ENCODE data around the gene LRRC55.

Gene LRRC55

DNA sequence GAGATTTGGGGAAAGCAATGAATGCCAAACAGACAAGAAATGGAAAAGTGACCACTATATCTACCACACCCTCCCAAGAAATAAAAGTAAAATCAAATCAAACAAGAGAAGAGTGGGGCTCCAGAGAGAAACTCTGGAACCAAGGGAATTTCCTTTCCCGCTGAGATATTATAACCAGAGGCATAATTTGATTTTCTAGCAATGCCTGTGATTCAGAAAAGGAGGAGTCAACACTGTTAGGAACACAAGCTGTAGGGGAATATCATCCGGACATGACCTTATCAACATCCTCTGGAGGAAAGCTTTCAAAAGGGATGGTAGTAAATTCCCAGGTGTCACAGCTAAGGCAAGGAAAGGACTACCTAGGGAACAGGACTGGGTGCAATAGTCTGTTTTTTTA is 29.6 kb upstream of the LRRC55 start:
- no peaks in the 10 kb centered on the region for H3K36me3 ChIP-seq (ENCODE audit: insufficient read depth, low read depth, low read length)
- no peak overlapping the region for H3K4me3 ChIP-seq (ENCODE audit: low read length)
- no peak overlapping the region for H3K27ac ChIP-seq (ENCODE audit: low read length)
- H3K4me1 ChIP-seq (ENCODE audit: insufficient read depth, low read length) = peaks cover 14% of the 10 kb centered on the region; the same call in 1 of the 2 replicates
- H3K9ac ChIP-seq (ENCODE audit: low read depth, low read length) = no peak overlapping the region
- no peaks in the 10 kb centered on the region for H3K9me3 ChIP-seq (ENCODE audit: insufficient read depth, low read depth, low read length)
- no peaks in the 10 kb centered on the region for H3K27me3 ChIP-seq (ENCODE audit: insufficient read depth, low read length)

DNA sequence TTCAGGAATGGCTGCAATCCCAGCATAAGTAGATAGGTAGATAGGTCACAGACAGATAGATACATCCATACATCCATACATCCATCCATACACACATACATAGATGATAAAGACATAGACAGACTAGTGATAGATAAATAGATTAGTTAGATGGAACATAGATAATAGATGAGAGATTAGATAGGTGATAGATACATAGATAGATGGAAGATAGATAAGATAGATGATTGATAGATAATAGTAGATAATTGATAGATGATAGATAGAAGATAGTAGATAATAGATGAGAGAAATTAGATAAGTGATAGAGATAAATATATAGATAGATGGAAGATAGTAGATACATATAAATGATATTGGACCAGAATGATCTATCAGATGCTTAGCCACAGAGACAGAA is 28.3 kb upstream of the LRRC55 start:
- Histone ChIP-seq H3K9ac (ENCODE audit: low read depth, low read length) (no peak overlapping the region), H3K4me1 (ENCODE audit: insufficient read depth, low read length) (peaks cover 14% of the 10 kb centered on the region; the same call in 1 of the 2 replicates), H3K4me3 (ENCODE audit: low read length) (no peak overlapping the region), H3K27me3 (ENCODE audit: insufficient read depth, low read length) (no peaks in the 10 kb centered on the region), H3K27ac (ENCODE audit: low read length) (no peak overlapping the region), H3K36me3 (ENCODE audit: insufficient read depth, low read depth, low read length) (no peaks in the 10 kb centered on the region), H3K9me3 (ENCODE audit: insufficient read depth, low read depth, low read length) (no peaks in the 10 kb centered on the region)

GRCh38 chr11:57154739-57155138 is 27.0 kb upstream of the LRRC55 start:
- H3K9ac ChIP-seq (ENCODE audit: low read depth, low read length) = no peak overlapping the region
- H3K27me3 ChIP-seq (ENCODE audit: insufficient read depth, low read length) = no peaks in the 10 kb centered on the region
- no peak overlapping the region for H3K27ac ChIP-seq (ENCODE audit: low read length)
- no peak overlapping the region for H3K4me3 ChIP-seq (ENCODE audit: low read length)
- no peaks in the 10 kb centered on the region for H3K9me3 ChIP-seq (ENCODE audit: insufficient read depth, low read depth, low read length)
- no peaks in the 10 kb centered on the region for H3K36me3 ChIP-seq (ENCODE audit: insufficient read depth, low read depth, low read length)
- peaks cover 14% of the 10 kb centered on the region; the same call in 1 of the 2 replicates for H3K4me1 ChIP-seq (ENCODE audit: insufficient read depth, low read length)

DNA sequence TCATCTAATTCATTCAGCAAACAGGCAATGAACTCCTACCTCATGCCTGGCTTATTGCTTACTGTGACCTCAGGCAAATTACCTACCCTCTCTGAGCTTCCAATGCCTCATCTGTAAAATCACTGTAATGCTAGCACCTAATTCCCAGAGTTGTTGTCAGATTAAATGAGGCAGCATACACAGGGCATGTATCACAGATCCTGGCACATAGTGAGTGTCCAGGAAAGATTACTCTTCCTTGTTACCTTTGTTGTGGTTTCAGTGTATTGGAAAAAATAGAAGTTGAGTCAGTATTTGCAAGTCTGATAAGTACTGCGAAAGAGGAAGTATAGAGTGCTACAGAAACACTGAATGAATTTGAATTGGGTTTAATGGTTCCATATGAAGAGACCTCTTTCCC is 26.4 kb upstream of the LRRC55 start:
- peak overlapping the region; percentile 40; the same call in 1 of the 2 replicates for H3K9ac ChIP-seq (ENCODE audit: low read depth, low read length)
- H3K27me3 ChIP-seq (ENCODE audit: insufficient read depth, low read length) = no peaks in the 10 kb centered on the region
- H3K27ac ChIP-seq (ENCODE audit: low read length) = no peak overlapping the region
- no peaks in the 10 kb centered on the region for H3K9me3 ChIP-seq (ENCODE audit: insufficient read depth, low read depth, low read length)
- peaks cover 14% of the 10 kb centered on the region; the same call in 1 of the 2 replicates for H3K4me1 ChIP-seq (ENCODE audit: insufficient read depth, low read length)
- H3K36me3 ChIP-seq (ENCODE audit: insufficient read depth, low read depth, low read length) = no peaks in the 10 kb centered on the region
- H3K4me3 ChIP-seq (ENCODE audit: low read length) = no peak overlapping the region; the same call in 1 of the 2 replicates

DNA sequence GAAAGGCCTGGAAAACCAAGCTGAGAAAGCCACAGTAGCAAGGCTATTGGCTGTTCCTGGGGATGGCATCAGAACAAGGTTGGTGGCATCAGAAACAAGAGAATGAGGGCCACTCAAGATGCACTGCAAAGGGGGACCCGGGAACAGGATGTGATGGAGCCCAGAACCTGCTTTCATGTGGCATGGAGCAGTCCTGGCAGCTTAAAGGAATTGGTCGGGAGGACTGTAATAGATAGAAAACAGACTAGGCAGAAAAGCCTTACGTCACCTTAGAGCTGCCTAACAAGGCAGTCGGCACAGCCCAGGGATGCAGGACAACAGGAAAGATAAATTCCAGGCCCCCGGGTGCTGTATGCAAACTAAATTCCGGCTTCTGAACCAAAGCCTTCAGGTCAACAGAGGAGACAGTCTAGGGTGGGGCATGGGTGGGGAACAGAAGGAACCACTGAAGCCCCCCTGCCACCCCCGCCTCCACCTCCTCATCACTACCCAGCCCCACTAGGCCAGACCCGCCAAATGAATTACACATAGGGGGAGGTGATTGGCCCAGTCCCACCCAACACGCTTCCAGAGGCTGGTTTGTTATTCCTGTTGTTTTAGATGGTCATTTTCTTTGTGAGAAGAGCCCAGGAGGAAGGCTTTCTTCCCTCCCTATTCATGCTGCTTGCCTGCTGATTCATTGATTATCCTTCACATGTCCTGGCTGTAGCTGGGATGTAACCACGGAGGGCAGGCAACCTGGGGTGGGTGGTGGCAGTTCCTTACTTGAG is 25.7 kb upstream of the LRRC55 start:
- no peak overlapping the region for H3K27ac ChIP-seq (ENCODE audit: low read length)

DNA sequence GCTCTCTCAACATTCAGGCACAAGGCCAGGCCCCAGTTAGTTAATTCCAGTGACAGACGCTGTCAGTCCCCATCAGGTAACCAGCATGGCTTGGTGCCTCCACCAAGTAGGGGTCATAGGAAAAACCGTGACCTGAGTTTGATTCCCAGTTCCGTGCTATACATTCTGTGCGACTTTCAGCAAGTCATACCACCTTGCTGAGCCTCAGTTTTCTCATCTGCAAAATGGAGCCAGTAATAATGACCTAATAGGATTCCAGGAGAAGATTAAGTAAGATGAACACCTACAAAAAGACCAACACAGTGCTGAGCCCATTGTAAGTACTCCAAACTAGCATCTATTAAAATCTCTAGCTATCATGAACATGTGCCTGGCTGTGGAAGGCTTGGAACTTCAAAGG is 24.8 kb upstream of the LRRC55 start:
- Histone ChIP-seq H3K36me3 (ENCODE audit: insufficient read depth, low read depth, low read length) (no peaks in the 10 kb centered on the region), H3K27me3 (ENCODE audit: insufficient read depth, low read length) (no peaks in the 10 kb centered on the region), H3K9ac (ENCODE audit: low read depth, low read length) (no peak overlapping the region), H3K27ac (ENCODE audit: low read length) (no peak overlapping the region), H3K4me1 (ENCODE audit: insufficient read depth, low read length) (peaks cover 14% of the 10 kb centered on the region; the same call in 1 of the 2 replicates), H3K9me3 (ENCODE audit: insufficient read depth, low read depth, low read length) (no peaks in the 10 kb centered on the region), H3K4me3 (ENCODE audit: low read length) (no peak overlapping the region)

More for the DNA sequence above, 25.7 kb upstream of the LRRC55 start:
- H3K9me3 ChIP-seq (ENCODE audit: insufficient read depth, low read depth, low read length) = no peaks in the 10 kb centered on the region
- H3K4me3 ChIP-seq (ENCODE audit: low read length) = peak overlapping the region; percentile 27; the same call in 1 of the 2 replicates
- H3K9ac ChIP-seq (ENCODE audit: low read depth, low read length) = peak overlapping the region; percentile 40; the same call in 1 of the 2 replicates
- no peaks in the 10 kb centered on the region for H3K36me3 ChIP-seq (ENCODE audit: insufficient read depth, low read depth, low read length)
- H3K4me1 ChIP-seq (ENCODE audit: insufficient read depth, low read length) = peaks cover 14% of the 10 kb centered on the region; the same call in 1 of the 2 replicates
- no peaks in the 10 kb centered on the region for H3K27me3 ChIP-seq (ENCODE audit: insufficient read depth, low read length)

- no peaks in the 10 kb centered on the region for H3K36me3 ChIP-seq (ENCODE audit: insufficient read depth, low read depth, low read length)
- no peak overlapping the region for H3K27ac ChIP-seq (ENCODE audit: low read length)
- no peaks in the 10 kb centered on the region for H3K9me3 ChIP-seq (ENCODE audit: insufficient read depth, low read depth, low read length)
- no peak overlapping the region for H3K4me3 ChIP-seq (ENCODE audit: low read length)
- H3K27me3 ChIP-seq (ENCODE audit: insufficient read depth, low read length) = no peaks in the 10 kb centered on the region
- H3K9ac ChIP-seq (ENCODE audit: low read depth, low read length) = no peak overlapping the region
- H3K4me1 ChIP-seq (ENCODE audit: insufficient read depth, low read length) = peaks cover 14% of the 10 kb centered on the region; the same call in 1 of the 2 replicates
Measured at GRCh38 chr11:57157624-57158023, 24.1 kb upstream of the LRRC55 start.

GRCh38 chr11:57158180-57158579 is 23.6 kb upstream of the LRRC55 start:
- no peak overlapping the region for H3K27ac ChIP-seq (ENCODE audit: low read length)
- H3K4me3 ChIP-seq (ENCODE audit: low read length) = no peak overlapping the region
- no peaks in the 10 kb centered on the region for H3K27me3 ChIP-seq (ENCODE audit: insufficient read depth, low read length)
- H3K4me1 ChIP-seq (ENCODE audit: insufficient read depth, low read length) = peaks cover 14% of the 10 kb centered on the region; the same call in 1 of the 2 replicates
- H3K36me3 ChIP-seq (ENCODE audit: insufficient read depth, low read depth, low read length) = no peaks in the 10 kb centered on the region
- no peak overlapping the region for H3K9ac ChIP-seq (ENCODE audit: low read depth, low read length)
- H3K9me3 ChIP-seq (ENCODE audit: insufficient read depth, low read depth, low read length) = no peaks in the 10 kb centered on the region

GRCh38 chr11:57158599-57158998 is 23.2 kb upstream of the LRRC55 start:
- Histone ChIP-seq H3K4me3 (ENCODE audit: low read length) (no peak overlapping the region), H3K9ac (ENCODE audit: low read depth, low read length) (no peak overlapping the region), H3K9me3 (ENCODE audit: insufficient read depth, low read depth, low read length) (no peaks in the 10 kb centered on the region), H3K27ac (ENCODE audit: low read length) (no peak overlapping the region), H3K4me1 (ENCODE audit: insufficient read depth, low read length) (peaks cover 14% of the 10 kb centered on the region; the same call in 1 of the 2 replicates), H3K27me3 (ENCODE audit: insufficient read depth, low read length) (no peaks in the 10 kb centered on the region), H3K36me3 (ENCODE audit: insufficient read depth, low read depth, low read length) (no peaks in the 10 kb centered on the region)

GRCh38 chr11:57160665-57161064 is 21.1 kb upstream of the LRRC55 start:
- Histone ChIP-seq H3K9ac (ENCODE audit: low read depth, low read length) (no peak overlapping the region), H3K9me3 (ENCODE audit: insufficient read depth, low read depth, low read length) (no peaks in the 10 kb centered on the region), H3K27me3 (ENCODE audit: insufficient read depth, low read length) (no peaks in the 10 kb centered on the region), H3K4me3 (ENCODE audit: low read length) (no peak overlapping the region), H3K4me1 (ENCODE audit: insufficient read depth, low read length) (peaks cover 7% of the 10 kb centered on the region; the same call in 1 of the 2 replicates), H3K27ac (ENCODE audit: low read length) (no peak overlapping the region), H3K36me3 (ENCODE audit: insufficient read depth, low read depth, low read length) (no peaks in the 10 kb centered on the region)

GRCh38 chr11:57161351-57161750 is 20.4 kb upstream of the LRRC55 start:
- Histone ChIP-seq H3K4me1 (ENCODE audit: insufficient read depth, low read length) (peaks cover 4% of the 10 kb centered on the region; the same call in 1 of the 2 replicates), H3K9ac (ENCODE audit: low read depth, low read length) (no peak overlapping the region), H3K27me3 (ENCODE audit: insufficient read depth, low read length) (no peaks in the 10 kb centered on the region), H3K4me3 (ENCODE audit: low read length) (no peak overlapping the region), H3K36me3 (ENCODE audit: insufficient read depth, low read depth, low read length) (no peaks in the 10 kb centered on the region), H3K27ac (ENCODE audit: low read length) (no peak overlapping the region), H3K9me3 (ENCODE audit: insufficient read depth, low read depth, low read length) (no peaks in the 10 kb centered on the region)

Data from iPS-20b (cell line).